ENCODE data around the gene LIN28A. TPM values are rescaled to one million over a fixed set of nuclear protein-coding genes. Genes with fewer than 3 reads are reported as not detected.

The LIN28A gene
- total and polyA plus RNA-seq, 4 donors: not detected

GRCh38 chr1:26401891-26402290, 8.7 kb upstream of the LIN28A start:
- WGBS: 75% methylated on average over 3 of the region's 3 CpGs
- Histone ChIP-seq H3K4me3 (ENCODE audit: low read depth in 1 of 3, low read length in 3 of 3) (no peak overlapping the region), H3K27ac (ENCODE audit: low read depth in 1 of 2, low read length in 2 of 2) (no peak overlapping the region), H3K4me1 (ENCODE audit: control insufficient read depth in 4 of 4, insufficient read depth in 4 of 4, low read length in 3 of 4) (no peaks in the 10 kb centered on the region), H3K9me3 (ENCODE audit: control insufficient read depth in 4 of 4, low read length in 3 of 4) (no peaks in the 10 kb centered on the region), H3K9ac (ENCODE audit: low read depth in 1 of 2, low read length in 2 of 2) (no peak overlapping the region), H3K27me3 (ENCODE audit: control insufficient read depth in 4 of 4, insufficient read depth in 4 of 4, low read length in 3 of 4) (peaks cover 0 to 5% (median 0%) of the 10 kb centered on the region in 4 donors), H3K36me3 (ENCODE audit: control insufficient read depth in 4 of 4, insufficient read depth in 3 of 4, low read depth in 1 of 4, low read length in 3 of 4) (no peaks in the 10 kb centered on the region)
- no peak for DNase-seq (ENCODE audit: low spot score)
- TF ChIP-seq SP1 (IDR thresholded peaks at IDR 0.05) (no peak), MAX (IDR thresholded peaks at IDR 0.05) (no peak), RAD21 (IDR thresholded peaks at IDR 0.05) (no peak), NR2F2 (IDR thresholded peaks at IDR 0.05) (no peak), YY1 (IDR thresholded peaks at IDR 0.05) (no peak), FOXA2 (IDR thresholded peaks at IDR 0.05) (no peak), HNF4A (conservative IDR thresholded peaks at IDR 0.05) (no peak), ATF3 (IDR thresholded peaks at IDR 0.05) (no peak), HNF4G (IDR thresholded peaks at IDR 0.05) (no peak), FOXA1 (IDR thresholded peaks at IDR 0.05) (no peak), TAF1 (conservative IDR thresholded peaks at IDR 0.05) (no peak)
- TF ChIP-seq, protein P1, sequence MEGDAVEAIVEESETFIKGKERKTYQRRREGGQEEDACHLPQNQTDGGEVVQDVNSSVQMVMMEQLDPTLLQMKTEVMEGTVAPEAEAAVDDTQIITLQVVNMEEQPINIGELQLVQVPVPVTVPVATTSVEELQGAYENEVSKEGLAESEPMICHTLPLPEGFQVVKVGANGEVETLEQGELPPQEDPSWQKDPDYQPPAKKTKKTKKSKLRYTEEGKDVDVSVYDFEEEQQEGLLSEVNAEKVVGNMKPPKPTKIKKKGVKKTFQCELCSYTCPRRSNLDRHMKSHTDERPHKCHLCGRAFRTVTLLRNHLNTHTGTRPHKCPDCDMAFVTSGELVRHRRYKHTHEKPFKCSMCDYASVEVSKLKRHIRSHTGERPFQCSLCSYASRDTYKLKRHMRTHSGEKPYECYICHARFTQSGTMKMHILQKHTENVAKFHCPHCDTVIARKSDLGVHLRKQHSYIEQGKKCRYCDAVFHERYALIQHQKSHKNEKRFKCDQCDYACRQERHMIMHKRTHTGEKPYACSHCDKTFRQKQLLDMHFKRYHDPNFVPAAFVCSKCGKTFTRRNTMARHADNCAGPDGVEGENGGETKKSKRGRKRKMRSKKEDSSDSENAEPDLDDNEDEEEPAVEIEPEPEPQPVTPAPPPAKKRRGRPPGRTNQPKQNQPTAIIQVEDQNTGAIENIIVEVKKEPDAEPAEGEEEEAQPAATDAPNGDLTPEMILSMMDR (IDR thresholded peaks at IDR 0.05; ENCODE audit: low read depth, low read length, missing input control): no peak
- TF ChIP-seq, protein P2, sequence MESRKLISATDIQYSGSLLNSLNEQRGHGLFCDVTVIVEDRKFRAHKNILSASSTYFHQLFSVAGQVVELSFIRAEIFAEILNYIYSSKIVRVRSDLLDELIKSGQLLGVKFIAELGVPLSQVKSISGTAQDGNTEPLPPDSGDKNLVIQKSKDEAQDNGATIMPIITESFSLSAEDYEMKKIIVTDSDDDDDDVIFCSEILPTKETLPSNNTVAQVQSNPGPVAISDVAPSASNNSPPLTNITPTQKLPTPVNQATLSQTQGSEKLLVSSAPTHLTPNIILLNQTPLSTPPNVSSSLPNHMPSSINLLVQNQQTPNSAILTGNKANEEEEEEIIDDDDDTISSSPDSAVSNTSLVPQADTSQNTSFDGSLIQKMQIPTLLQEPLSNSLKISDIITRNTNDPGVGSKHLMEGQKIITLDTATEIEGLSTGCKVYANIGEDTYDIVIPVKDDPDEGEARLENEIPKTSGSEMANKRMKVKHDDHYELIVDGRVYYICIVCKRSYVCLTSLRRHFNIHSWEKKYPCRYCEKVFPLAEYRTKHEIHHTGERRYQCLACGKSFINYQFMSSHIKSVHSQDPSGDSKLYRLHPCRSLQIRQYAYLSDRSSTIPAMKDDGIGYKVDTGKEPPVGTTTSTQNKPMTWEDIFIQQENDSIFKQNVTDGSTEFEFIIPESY (IDR thresholded peaks at IDR 0.05): no peak
- TF ChIP-seq, protein P3, sequence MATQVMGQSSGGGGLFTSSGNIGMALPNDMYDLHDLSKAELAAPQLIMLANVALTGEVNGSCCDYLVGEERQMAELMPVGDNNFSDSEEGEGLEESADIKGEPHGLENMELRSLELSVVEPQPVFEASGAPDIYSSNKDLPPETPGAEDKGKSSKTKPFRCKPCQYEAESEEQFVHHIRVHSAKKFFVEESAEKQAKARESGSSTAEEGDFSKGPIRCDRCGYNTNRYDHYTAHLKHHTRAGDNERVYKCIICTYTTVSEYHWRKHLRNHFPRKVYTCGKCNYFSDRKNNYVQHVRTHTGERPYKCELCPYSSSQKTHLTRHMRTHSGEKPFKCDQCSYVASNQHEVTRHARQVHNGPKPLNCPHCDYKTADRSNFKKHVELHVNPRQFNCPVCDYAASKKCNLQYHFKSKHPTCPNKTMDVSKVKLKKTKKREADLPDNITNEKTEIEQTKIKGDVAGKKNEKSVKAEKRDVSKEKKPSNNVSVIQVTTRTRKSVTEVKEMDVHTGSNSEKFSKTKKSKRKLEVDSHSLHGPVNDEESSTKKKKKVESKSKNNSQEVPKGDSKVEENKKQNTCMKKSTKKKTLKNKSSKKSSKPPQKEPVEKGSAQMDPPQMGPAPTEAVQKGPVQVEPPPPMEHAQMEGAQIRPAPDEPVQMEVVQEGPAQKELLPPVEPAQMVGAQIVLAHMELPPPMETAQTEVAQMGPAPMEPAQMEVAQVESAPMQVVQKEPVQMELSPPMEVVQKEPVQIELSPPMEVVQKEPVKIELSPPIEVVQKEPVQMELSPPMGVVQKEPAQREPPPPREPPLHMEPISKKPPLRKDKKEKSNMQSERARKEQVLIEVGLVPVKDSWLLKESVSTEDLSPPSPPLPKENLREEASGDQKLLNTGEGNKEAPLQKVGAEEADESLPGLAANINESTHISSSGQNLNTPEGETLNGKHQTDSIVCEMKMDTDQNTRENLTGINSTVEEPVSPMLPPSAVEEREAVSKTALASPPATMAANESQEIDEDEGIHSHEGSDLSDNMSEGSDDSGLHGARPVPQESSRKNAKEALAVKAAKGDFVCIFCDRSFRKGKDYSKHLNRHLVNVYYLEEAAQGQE (IDR thresholded peaks at IDR 0.05): no peak

- no peak overlapping the region for H3K27ac ChIP-seq (ENCODE audit: low read depth in 1 of 2, low read length in 2 of 2)
- WGBS: 27% methylated on average over 4 of the region's 4 CpGs
- no peak overlapping the region for H3K4me3 ChIP-seq (ENCODE audit: low read depth in 1 of 3, low read length in 3 of 3)
- no peak for DNase-seq (ENCODE audit: low spot score)
- H3K9me3 ChIP-seq (ENCODE audit: control insufficient read depth in 4 of 4, low read length in 3 of 4): no peaks in the 10 kb centered on the region
- H3K9ac ChIP-seq (ENCODE audit: low read depth in 1 of 2, low read length in 2 of 2): no peak overlapping the region
- H3K4me1 ChIP-seq (ENCODE audit: control insufficient read depth in 4 of 4, insufficient read depth in 4 of 4, low read length in 3 of 4): no peaks in the 10 kb centered on the region
- TF ChIP-seq ATF3 (IDR thresholded peaks at IDR 0.05) (no peak), EGR1 (IDR thresholded peaks at IDR 0.05; ENCODE audit: low read depth in 2 of 2) (no peak), NR2F2 (IDR thresholded peaks at IDR 0.05) (no peak), RXRA (IDR thresholded peaks at IDR 0.05) (no peak), MAX (IDR thresholded peaks at IDR 0.05) (no peak)
- peaks cover 0 to 5% (median 0%) of the 10 kb centered on the region in 4 donors for H3K27me3 ChIP-seq (ENCODE audit: control insufficient read depth in 4 of 4, insufficient read depth in 4 of 4, low read length in 3 of 4)
- no peaks in the 10 kb centered on the region for H3K36me3 ChIP-seq (ENCODE audit: control insufficient read depth in 4 of 4, insufficient read depth in 3 of 4, low read depth in 1 of 4, low read length in 3 of 4)
Observed at GRCh38 chr1:26403656-26404055, 7.0 kb upstream of the LIN28A start.

Data from liver (tissue), 9 donors.